Liver (tissue), 9 donors: Measurements from ENCODE around the gene LRMDA. TPM values are rescaled to one million over a fixed set of nuclear protein-coding genes. Genes with fewer than 3 reads are reported as not detected.

Experiments
- DNase-seq: peaks from one replicate; pipeline ENCODE4 v3.0.0-alpha.2; 2017; ENCODE audit warnings: low spot score
- H3K27ac ChIP-seq, 2 donors: one replicate each; pipeline ENCODE4 v1.7.0; 2013; ENCODE audit warnings: inconsistent platforms in 2 of 2, low read length in 2 of 2, control low read depth in 1 of 2, low read depth in 1 of 2, mild to moderate bottlenecking in 1 of 2
- H3K27me3 ChIP-seq, 4 donors: one replicate each; pipeline versions ENCODE4 v1.6.1 to v1.7.0; 2013; ENCODE audit warnings: low read length in 3 of 4, inconsistent platforms in 1 of 4, mild to moderate bottlenecking in 1 of 4, moderate library complexity in 1 of 4; ENCODE audit not compliant: control insufficient read depth in 4 of 4, insufficient read depth in 4 of 4
- H3K36me3 ChIP-seq, 4 donors: one replicate each; pipeline versions ENCODE4 v1.6.1 to v1.7.0; 2013; ENCODE audit warnings: low read length in 3 of 4, mild to moderate bottlenecking in 3 of 4, low read depth in 1 of 4, moderate library complexity in 1 of 4; ENCODE audit not compliant: control insufficient read depth in 4 of 4, insufficient read depth in 3 of 4
- H3K4me1 ChIP-seq, 4 donors: one replicate each; pipeline versions ENCODE4 v1.6.1 to v1.7.0; 2013; ENCODE audit warnings: low read length in 3 of 4, mild to moderate bottlenecking in 3 of 4, moderate library complexity in 1 of 4; ENCODE audit not compliant: control insufficient read depth in 4 of 4, insufficient read depth in 4 of 4
- H3K4me3 ChIP-seq, 3 donors: one replicate each; pipeline versions ENCODE4 v1.6.1 to v1.7.0; 2013; ENCODE audit warnings: low read length in 3 of 3, control low read depth in 1 of 3, low read depth in 1 of 3, mild to moderate bottlenecking in 1 of 3
- H3K9ac ChIP-seq, 2 donors: one replicate each; pipeline ENCODE4 v1.7.0; 2013; ENCODE audit warnings: low read length in 2 of 2, mild to moderate bottlenecking in 2 of 2, moderate library complexity in 2 of 2, control low read depth in 1 of 2, low read depth in 1 of 2
- H3K9me3 ChIP-seq, 4 donors: one replicate each; pipeline versions ENCODE4 v1.6.1 to v1.7.0; 2013; ENCODE audit warnings: low read length in 3 of 4; ENCODE audit not compliant: control insufficient read depth in 4 of 4
- CTCF ChIP-seq: fragments of 150-350 bp; IDR thresholded peaks from 2 replicates; pipeline ENCODE4 v1.5.1; 2017; ENCODE audit warnings: improper control_type of control experiment, low read depth, low read length; ENCODE audit not compliant: missing input control
- EGR1 ChIP-seq, 2 donors: IDR thresholded peaks; 2 replicates each; pipeline ENCODE4 v1.6.1; 2016 to 2018; ENCODE audit warnings: antibody characterized with exemption in 2 of 2, low read depth in 2 of 2
- FOXA1 ChIP-seq: IDR thresholded peaks from 2 replicates; pipeline ENCODE4 v1.6.1; 2016; ENCODE audit warnings: antibody characterized with exemption
- FOXA2 ChIP-seq: IDR thresholded peaks from 2 replicates; pipeline ENCODE4 v1.6.1; 2016; ENCODE audit warnings: antibody characterized with exemption
- GABPA ChIP-seq, 2 donors: IDR thresholded peaks in 1 of 2; conservative IDR thresholded peaks in 1 of 2; 2 replicates each; pipeline ENCODE4 v1.6.1; 2016; ENCODE audit warnings: antibody characterized with exemption in 2 of 2, mild to moderate bottlenecking in 1 of 2, moderate library complexity in 1 of 2
- HNF4A ChIP-seq, 2 donors: conservative IDR thresholded peaks; 2 replicates each; pipeline ENCODE4 v1.6.1; 2016; ENCODE audit warnings: antibody characterized with exemption in 2 of 2, mild to moderate bottlenecking in 2 of 2
- HNF4G ChIP-seq: IDR thresholded peaks from 2 replicates; pipeline ENCODE4 v1.6.1; 2016; ENCODE audit warnings: antibody characterized with exemption
- JUND ChIP-seq, 2 donors: IDR thresholded peaks; 2 replicates each; pipeline ENCODE4 v1.6.1; 2016; ENCODE audit warnings: antibody characterized with exemption in 2 of 2
- MAX ChIP-seq: IDR thresholded peaks from 2 replicates; pipeline ENCODE4 v1.6.1; 2016; ENCODE audit warnings: antibody characterized with exemption
- RAD21 ChIP-seq, 2 donors: IDR thresholded peaks; 2 replicates each; pipeline ENCODE4 v1.6.1; 2016; ENCODE audit warnings: antibody characterized with exemption in 2 of 2, mild to moderate bottlenecking in 2 of 2
- REST ChIP-seq: IDR thresholded peaks from 2 replicates; pipeline ENCODE4 v1.6.1; 2016; ENCODE audit warnings: antibody characterized with exemption, mild to moderate bottlenecking
- TAF1 ChIP-seq: conservative IDR thresholded peaks from 2 replicates; pipeline ENCODE4 v1.6.1; 2016; ENCODE audit warnings: antibody characterized with exemption, mild to moderate bottlenecking
- YY1 ChIP-seq: IDR thresholded peaks from 2 replicates; pipeline ENCODE4 v1.6.1; 2016; ENCODE audit warnings: antibody characterized with exemption, mild to moderate bottlenecking
- ZBTB33 ChIP-seq: IDR thresholded peaks from 2 replicates; pipeline ENCODE4 v1.6.1; 2016; ENCODE audit warnings: antibody characterized with exemption
- WGBS: extraction: QIAGEN DNeasy Blood & Tissue Kit; methylation state at CpG from one replicate; pipeline ENCODE4 v1.1.7; 2013; 5-methylcytosine and 5-hydroxymethylcytosine counted together
- polyA plus RNA-seq, 2 donors: library from polyadenylated mRNA; stranded (reverse) in 1 of 2; unstranded in 1 of 2; fragments of 200-250 nt in 1 of 2; fragments of >200 nt in 1 of 2; fragmentation: Nextera tagmentation in 1 of 2; extraction: Ambion mirVana in 1 of 2; gene quantifications; one replicate each; pipeline versions ENCODE4 v1.2.1 to v1.2.3, GENCODE V29; 2013 to 2015
- total RNA-seq, 2 donors: library from RNA; depleted of rRNA; stranded (reverse); fragments of >200 nt; gene quantifications; one replicate each; pipeline ENCODE4 v1.2.3, GENCODE V29; 2014
- donor health status: healthy.
- donor health status: healthy.
- donor health status: healthy.
- donor health status: healthy.
- donor health status: healthy.

Gene LRMDA
- total and polyA plus RNA-seq, 4 donors, result 7.9 to 15.8 (median 11.3) TPM

GRCh38 chr10:75461672-75462649, 30.5 kb downstream of the LRMDA start:
- TF ChIP-seq JUND (IDR thresholded peaks at IDR 0.05) (no peak), FOXA1 (no peak), GABPA (IDR thresholded peaks at IDR 0.05 in 1 of 2, conservative IDR thresholded peaks at IDR 0.05 in 1 of 2) (no peak), YY1 (no peak), FOXA2 (no peak), HNF4A (conservative IDR thresholded peaks at IDR 0.05) (no peak), CTCF (no peak), REST (no peak), TAF1 (no peak), ZBTB33 (no peak), EGR1 (IDR thresholded peaks at IDR 0.05; ENCODE audit: low read depth in 2 of 2) (no peak), MAX (no peak), RAD21 (IDR thresholded peaks at IDR 0.05) (no peak), HNF4G (no peak)
- no peak overlapping the region for H3K4me3 ChIP-seq
- no peak overlapping the region for H3K9ac ChIP-seq
- H3K9me3 ChIP-seq, result no peaks in the 10 kb centered on the region
- no peaks in the 10 kb centered on the region for H3K4me1 ChIP-seq
- no peak for DNase-seq
- WGBS, result 85% methylated on average over 15 of the region's 15 CpGs
- no peaks in the 10 kb centered on the region for H3K27me3 ChIP-seq
- H3K36me3 ChIP-seq, result peaks cover 0 to 4% (median 1%) of the 10 kb centered on the region in 4 donors
- H3K27ac ChIP-seq, result no peak overlapping the region

GRCh38 chr10:75462865-75463264, 31.4 kb downstream of the LRMDA start:
- Histone ChIP-seq H3K4me3 (no peak overlapping the region), H3K4me1 (no peaks in the 10 kb centered on the region), H3K27me3 (no peaks in the 10 kb centered on the region), H3K9ac (no peak overlapping the region), H3K36me3 (peaks cover 0 to 3% (median 0%) of the 10 kb centered on the region in 4 donors), H3K27ac (no peak overlapping the region), H3K9me3 (no peaks in the 10 kb centered on the region)
- 95% methylated on average over 9 of the region's 9 CpGs for WGBS
- no peak for DNase-seq
- TF ChIP-seq MAX, result no peak
- TF ChIP-seq YY1, result no peak
- TF ChIP-seq ZBTB33, result no peak
